Upper lobe of left lung (tissue), 6 donors: ENCODE data around the gene ILKAP. TPM values are rescaled to one million over a fixed set of nuclear protein-coding genes. Genes with fewer than 3 reads are reported as not detected.

ENCODE experiments used
- ATAC-seq, 2 donors: fragments of 200-7000 bp; cut with Tn5 transposase; one replicate each; pipeline ENCODE4 v1.9.1; 2022; ENCODE audit warnings: mild to moderate bottlenecking in 2 of 2, moderate library complexity in 2 of 2; ENCODE audit not compliant: low FRiP score in 2 of 2
- DNase-seq, 2 donors: peaks; one replicate each; pipeline ENCODE4 v3.0.0-alpha.2; 2019 to 2020
- H3K27ac ChIP-seq, 4 donors: fragments of 200-600 bp; sonication (generic); one replicate each; pipeline ENCODE4 v1.5.1; 2016 to 2019
- H3K27me3 ChIP-seq, 4 donors: fragments of 200-600 bp; sonication (generic); one replicate each; pipeline ENCODE4 v1.5.1; 2017 to 2019
- H3K36me3 ChIP-seq, 4 donors: fragments of 200-600 bp; sonication (generic); one replicate each; pipeline ENCODE4 v1.5.1; 2016 to 2019
- H3K4me1 ChIP-seq, 4 donors: fragments of 200-600 bp; sonication (generic); one replicate each; pipeline ENCODE4 v1.5.1; 2018 to 2019
- H3K4me3 ChIP-seq, 4 donors: fragments of 200-600 bp; sonication (generic); one replicate each; pipeline ENCODE4 v1.5.1; 2017 to 2019; ENCODE audit warnings: mild to moderate bottlenecking in 2 of 4, moderate library complexity in 1 of 4
- H3K9me3 ChIP-seq, 4 donors: fragments of 200-600 bp; sonication (generic); one replicate each; pipeline ENCODE4 v1.5.1; 2018 to 2019
- EP300 ChIP-seq, 4 donors: sonication (generic); formaldehyde crosslinking; IDR thresholded peaks; one replicate each; pipeline ENCODE4 v1.5.1; 2017; ENCODE audit warnings: antibody characterized with exemption in 4 of 4, control low read depth in 2 of 4
- POLR2A ChIP-seq, 4 donors: fragments of 450-650 bp; IDR thresholded peaks; one replicate each; pipeline ENCODE4 v1.5.1; 2016 to 2017; ENCODE audit warnings: antibody characterized with exemption in 4 of 4, mild to moderate bottlenecking in 2 of 4
- POLR2AphosphoS5 ChIP-seq, 2 donors: sonication (generic); formaldehyde crosslinking; IDR thresholded peaks; one replicate each; pipeline ENCODE4 v1.5.1; 2017; ENCODE audit warnings: antibody characterized with exemption in 2 of 2
- WGBS, 2 donors: methylation state at CpG; one replicate each; pipeline ENCODE4 v1.1.5; 2017 to 2018; 5-methylcytosine and 5-hydroxymethylcytosine counted together
- total RNA-seq, 6 donors: library from RNA; depleted of rRNA in 4 of 6; stranded (reverse); fragments of >200 nt in 4 of 6; gene quantifications; one replicate each; pipeline versions ENCODE4 v1.1.0 to v1.2.1, GENCODE V29; 2016 to 2021
- TF ChIP-seq, protein P1 (sequence below), 6 experiments: fragments of 450-650 bp in 4 of 6; fragments of 200-600 bp in 2 of 6; sonication (generic) in 2 of 6; IDR thresholded peaks; one replicate each; pipeline ENCODE4 v1.5.1; 2016 to 2019; ENCODE audit warnings: antibody characterized with exemption in 6 of 6
- donor health status: DM: no; HTN: no; CAD: no; lungs with moderate emphysema.
- donor health status: DM: no; HTN: yes; CAD: no; lungs with severe emphysema.

ILKAP gene
- total RNA-seq, 6 donors from 2014 or later: 35.2 to 67.1 (median 40.7) TPM

DNA sequence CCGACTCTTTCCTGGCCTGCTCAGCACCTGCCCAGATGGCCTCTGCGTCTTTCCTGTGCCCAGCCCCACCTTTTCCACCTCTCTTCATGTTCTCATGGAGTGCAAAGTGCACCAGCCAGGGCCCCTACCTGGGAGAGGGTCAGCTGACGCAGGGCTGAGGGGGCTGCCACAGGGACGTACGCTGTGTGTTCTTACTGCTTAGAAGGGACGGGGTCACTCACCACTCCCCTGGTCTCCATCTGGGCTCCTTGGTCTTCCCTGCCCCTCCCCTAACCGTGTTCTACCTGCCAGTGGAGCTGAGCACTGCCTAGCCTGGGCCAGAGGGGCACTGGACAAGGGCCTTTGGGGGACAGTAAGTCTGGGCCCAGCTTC lies 36.2 kb downstream of the ILKAP start:
- TF ChIP-seq EP300 (IDR thresholded peaks at IDR 0.05) (no peak), POLR2AphosphoS5 (IDR thresholded peaks at IDR 0.05) (no peak), POLR2A (IDR thresholded peaks at IDR 0.05) (no peak)
- TF ChIP-seq, protein P1, sequence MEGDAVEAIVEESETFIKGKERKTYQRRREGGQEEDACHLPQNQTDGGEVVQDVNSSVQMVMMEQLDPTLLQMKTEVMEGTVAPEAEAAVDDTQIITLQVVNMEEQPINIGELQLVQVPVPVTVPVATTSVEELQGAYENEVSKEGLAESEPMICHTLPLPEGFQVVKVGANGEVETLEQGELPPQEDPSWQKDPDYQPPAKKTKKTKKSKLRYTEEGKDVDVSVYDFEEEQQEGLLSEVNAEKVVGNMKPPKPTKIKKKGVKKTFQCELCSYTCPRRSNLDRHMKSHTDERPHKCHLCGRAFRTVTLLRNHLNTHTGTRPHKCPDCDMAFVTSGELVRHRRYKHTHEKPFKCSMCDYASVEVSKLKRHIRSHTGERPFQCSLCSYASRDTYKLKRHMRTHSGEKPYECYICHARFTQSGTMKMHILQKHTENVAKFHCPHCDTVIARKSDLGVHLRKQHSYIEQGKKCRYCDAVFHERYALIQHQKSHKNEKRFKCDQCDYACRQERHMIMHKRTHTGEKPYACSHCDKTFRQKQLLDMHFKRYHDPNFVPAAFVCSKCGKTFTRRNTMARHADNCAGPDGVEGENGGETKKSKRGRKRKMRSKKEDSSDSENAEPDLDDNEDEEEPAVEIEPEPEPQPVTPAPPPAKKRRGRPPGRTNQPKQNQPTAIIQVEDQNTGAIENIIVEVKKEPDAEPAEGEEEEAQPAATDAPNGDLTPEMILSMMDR (IDR thresholded peaks at IDR 0.05): no peak
- Histone ChIP-seq H3K36me3 (peaks cover 9 to 45% (median 33%) of the 10 kb centered on the region in 4 donors), H3K4me3 (no peak overlapping the region), H3K9me3 (no peaks in the 10 kb centered on the region), H3K27ac (no peak overlapping the region), H3K27me3 (peaks cover 0 to 14% (median 6%) of the 10 kb centered on the region in 4 donors), H3K4me1 (peaks cover 18 to 32% (median 22%) of the 10 kb centered on the region in 4 donors)
- no peak for DNase-seq
- no peak for ATAC-seq
- WGBS, 2 donors: 94% methylated on average over 7 of the region's 7 CpGs

DNA sequence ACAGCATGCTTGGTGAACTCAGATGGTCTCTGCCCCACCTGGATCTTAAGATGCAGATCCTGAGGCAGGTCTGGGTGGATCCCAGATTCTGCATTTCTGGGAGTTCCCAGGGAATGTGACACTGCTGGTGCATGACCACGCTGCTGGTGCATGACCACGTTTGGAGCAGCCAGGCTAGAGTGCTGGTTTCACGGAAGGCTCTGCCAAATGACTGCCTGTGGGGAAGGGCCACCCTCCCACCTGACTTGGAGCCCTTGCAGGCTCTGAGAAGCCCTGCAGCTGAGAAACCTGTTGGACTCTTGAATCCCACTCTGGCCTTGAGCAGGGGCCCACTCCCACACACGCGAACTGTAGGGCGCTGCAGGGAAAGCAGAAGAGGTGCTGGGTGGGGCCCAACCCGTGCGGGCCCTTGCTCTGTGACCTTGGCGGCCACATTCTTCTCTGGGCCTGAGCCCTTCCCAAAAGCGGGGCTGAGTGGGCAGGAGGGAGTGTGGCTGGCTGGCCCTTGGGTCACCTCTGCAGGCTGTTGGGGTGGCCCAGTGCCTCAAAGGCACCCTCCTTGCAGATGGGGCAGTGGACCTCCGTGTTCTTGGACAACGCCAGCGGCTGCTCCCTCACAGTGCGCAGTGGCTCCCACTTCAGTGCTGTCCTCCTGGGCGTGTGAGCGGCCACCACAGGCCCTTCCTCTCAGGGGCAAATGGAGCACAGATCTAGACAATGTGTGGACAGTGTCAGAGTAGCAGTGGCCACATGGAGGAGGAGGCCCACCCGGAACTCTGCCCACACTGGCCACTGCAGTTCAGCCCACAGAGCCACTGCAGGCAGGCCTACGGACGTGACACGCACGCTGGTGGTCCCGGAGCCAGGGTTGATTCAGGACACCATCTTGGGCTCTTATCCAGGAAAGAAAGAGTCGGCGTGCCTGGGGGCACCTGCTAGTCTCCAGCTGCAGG lies 36.8 kb downstream of the ILKAP start:
- Histone ChIP-seq H3K27me3 (peaks cover 0 to 14% (median 6%) of the 10 kb centered on the region in 4 donors), H3K4me3 (no peak overlapping the region), H3K4me1 (peaks cover 18 to 32% (median 22%) of the 10 kb centered on the region in 4 donors), H3K36me3 (peaks cover 6 to 39% (median 26%) of the 10 kb centered on the region in 4 donors), H3K27ac (no peak overlapping the region), H3K9me3 (no peaks in the 10 kb centered on the region)
- no peak for TF ChIP-seq POLR2AphosphoS5 (IDR thresholded peaks at IDR 0.05)
- no peak for TF ChIP-seq POLR2A (IDR thresholded peaks at IDR 0.05)
- no peak for TF ChIP-seq EP300 (IDR thresholded peaks at IDR 0.05)
- TF ChIP-seq, protein P1 (IDR thresholded peaks at IDR 0.05): no peak
- DNase-seq (peak in 1 of 2 donors; percentile 63), ATAC-seq (no peak)
- 86 to 100% methylated on average over 4 to 23 of the region's 24 CpGs for WGBS, 2 donors

DNA sequence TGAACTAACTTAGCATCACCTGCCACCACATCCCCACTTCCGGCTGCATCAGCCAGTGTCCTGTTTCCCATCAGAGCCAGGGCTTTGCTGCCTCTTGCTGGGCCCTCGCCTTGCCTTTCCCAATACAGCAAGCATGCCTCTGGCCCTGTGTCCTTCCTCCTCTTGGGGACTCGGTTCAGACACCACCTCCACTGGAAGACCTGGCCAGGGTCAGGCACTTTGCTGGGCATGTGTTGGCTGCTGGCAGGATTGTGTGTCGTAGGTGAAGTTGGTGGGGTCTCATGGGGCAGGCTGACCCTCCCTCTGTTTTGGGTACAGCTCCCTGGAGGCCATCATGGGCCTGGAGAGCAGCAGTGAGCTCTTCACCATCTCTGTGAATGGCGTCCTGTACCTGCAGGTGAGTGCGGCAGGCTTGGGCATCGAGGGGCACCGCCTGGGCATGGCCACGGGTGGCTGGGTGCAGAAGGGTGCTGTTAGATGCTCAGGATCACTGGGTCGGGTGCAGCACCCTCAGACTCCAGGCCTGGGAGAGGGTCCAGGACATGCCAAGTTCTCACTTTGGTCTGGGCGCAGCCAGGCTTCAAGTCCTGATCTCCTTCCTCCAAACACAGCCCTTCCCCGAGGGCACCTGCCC lies 38.1 kb downstream of the ILKAP start:
- H3K27ac ChIP-seq: no peak overlapping the region

DNA sequence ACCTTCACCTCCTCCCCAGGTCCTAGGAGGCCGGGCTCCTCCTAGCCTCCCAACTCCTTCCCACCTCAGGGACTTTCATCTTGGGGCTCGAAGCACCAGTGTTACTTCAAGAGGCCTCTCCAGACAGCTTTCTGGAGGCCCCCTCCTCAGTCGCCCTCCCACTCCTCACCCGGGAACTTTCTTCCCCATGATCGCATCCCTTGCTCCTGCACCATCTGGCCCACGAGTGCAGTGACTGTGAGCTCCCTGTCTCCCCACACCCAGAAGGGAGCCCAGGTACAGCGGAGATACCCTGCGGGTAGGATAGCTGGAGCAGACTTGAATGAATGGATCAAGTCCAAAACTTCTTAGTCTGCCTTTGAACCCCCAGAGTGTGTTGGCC lies 38.6 kb downstream of the ILKAP start:
- TF ChIP-seq, protein P1 (IDR thresholded peaks at IDR 0.05): no peak
- TF ChIP-seq POLR2A (IDR thresholded peaks at IDR 0.05) (no peak), POLR2AphosphoS5 (IDR thresholded peaks at IDR 0.05) (no peak), EP300 (IDR thresholded peaks at IDR 0.05) (no peak)
- DNase-seq (peak in 1 of 2 donors; percentile 15), ATAC-seq (no peak)
- Histone ChIP-seq H3K9me3 (no peaks in the 10 kb centered on the region), H3K27ac (no peak overlapping the region), H3K27me3 (peaks cover 0 to 22% (median 8%) of the 10 kb centered on the region in 4 donors), H3K36me3 (peaks cover 0 to 21% (median 17%) of the 10 kb centered on the region in 4 donors), H3K4me1 (peaks cover 12 to 36% (median 17%) of the 10 kb centered on the region in 4 donors), H3K4me3 (no peak overlapping the region)
- 89 to 91% methylated on average over 8 of the region's 8 CpGs for WGBS, 2 donors

More for the DNA sequence above, 38.1 kb downstream of the ILKAP start:
- DNase-seq: peak; percentile 15 to 54
- ATAC-seq: no peak
- Histone ChIP-seq H3K4me3 (no peak overlapping the region), H3K4me1 (peaks cover 17 to 38% (median 21%) of the 10 kb centered on the region in 4 donors), H3K9me3 (no peaks in the 10 kb centered on the region), H3K36me3 (peaks cover 0 to 26% (median 20%) of the 10 kb centered on the region in 4 donors), H3K27me3 (peaks cover 0 to 17% (median 6%) of the 10 kb centered on the region in 4 donors)
- 91 to 93% methylated on average over 8 to 12 of the region's 12 CpGs for WGBS, 2 donors
- TF ChIP-seq POLR2A (IDR thresholded peaks at IDR 0.05): no peak
- TF ChIP-seq, protein P1 (IDR thresholded peaks at IDR 0.05): no peak
- no peak for TF ChIP-seq EP300 (IDR thresholded peaks at IDR 0.05)
- TF ChIP-seq POLR2AphosphoS5 (IDR thresholded peaks at IDR 0.05): no peak
